Choroid plexus epithelial cell (primary cell): ENCODE data around the gene TEPSIN.

Source experiments
- DNase-seq: peaks from one replicate; pipeline ENCODE4 v3.0.0-alpha.2; 2010; ENCODE audit warnings: low read depth
- H3K4me3 ChIP-seq: 2 replicates; pipeline ENCODE4 v1.5.1; 2011; ENCODE audit warnings: low read depth, mild to moderate bottlenecking, control low read depth, low read length, moderate library complexity
- TF ChIP-seq, protein P1 (sequence below): conservative IDR thresholded peaks from 2 replicates; pipeline ENCODE4 v1.5.1; 2011; ENCODE audit warnings: low read depth, mild to moderate bottlenecking, control low read depth, inconsistent platforms, low read length, moderate library complexity

Gene TEPSIN

DNA sequence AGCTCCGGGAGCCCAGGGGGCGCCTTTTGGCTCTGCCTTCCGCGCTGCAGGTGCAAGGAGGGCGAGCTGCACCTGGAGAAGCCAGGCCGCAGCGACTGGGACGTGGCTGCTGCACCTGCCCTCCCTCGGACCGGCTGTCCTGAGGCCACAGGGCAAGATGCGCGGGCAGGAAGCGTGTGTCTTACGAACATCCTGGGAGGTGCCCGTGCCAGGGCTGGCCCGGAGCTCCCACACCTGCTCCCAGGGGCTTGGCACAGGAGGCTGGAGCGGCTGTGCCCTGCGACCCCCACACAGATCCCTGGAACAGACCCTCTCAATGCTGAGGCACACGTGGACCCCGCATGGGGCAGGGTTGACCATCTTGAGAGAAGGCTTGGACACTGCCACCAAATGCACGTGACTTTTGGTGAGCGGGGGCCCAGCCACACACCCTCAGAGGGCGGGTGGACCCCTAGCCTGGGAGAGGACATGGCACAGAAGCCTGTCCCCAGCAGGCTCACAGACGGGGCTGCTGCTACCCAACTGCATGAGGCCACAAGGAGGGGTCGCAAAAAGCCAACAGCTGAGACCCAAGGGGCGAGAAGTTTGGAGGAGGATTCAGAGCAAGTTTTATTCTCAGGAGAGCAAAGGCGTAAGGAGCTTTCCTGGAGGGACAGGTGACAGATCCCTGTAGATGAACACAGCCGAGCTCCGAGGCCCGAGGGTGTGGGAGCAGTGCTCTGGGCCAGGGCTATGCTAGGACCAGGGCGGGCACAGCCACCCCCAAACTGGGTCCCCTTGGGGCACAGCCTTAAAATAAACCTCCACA is 11.6 kb upstream of the TEPSIN start:
- TF ChIP-seq, protein P1, sequence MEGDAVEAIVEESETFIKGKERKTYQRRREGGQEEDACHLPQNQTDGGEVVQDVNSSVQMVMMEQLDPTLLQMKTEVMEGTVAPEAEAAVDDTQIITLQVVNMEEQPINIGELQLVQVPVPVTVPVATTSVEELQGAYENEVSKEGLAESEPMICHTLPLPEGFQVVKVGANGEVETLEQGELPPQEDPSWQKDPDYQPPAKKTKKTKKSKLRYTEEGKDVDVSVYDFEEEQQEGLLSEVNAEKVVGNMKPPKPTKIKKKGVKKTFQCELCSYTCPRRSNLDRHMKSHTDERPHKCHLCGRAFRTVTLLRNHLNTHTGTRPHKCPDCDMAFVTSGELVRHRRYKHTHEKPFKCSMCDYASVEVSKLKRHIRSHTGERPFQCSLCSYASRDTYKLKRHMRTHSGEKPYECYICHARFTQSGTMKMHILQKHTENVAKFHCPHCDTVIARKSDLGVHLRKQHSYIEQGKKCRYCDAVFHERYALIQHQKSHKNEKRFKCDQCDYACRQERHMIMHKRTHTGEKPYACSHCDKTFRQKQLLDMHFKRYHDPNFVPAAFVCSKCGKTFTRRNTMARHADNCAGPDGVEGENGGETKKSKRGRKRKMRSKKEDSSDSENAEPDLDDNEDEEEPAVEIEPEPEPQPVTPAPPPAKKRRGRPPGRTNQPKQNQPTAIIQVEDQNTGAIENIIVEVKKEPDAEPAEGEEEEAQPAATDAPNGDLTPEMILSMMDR = no peak
- H3K4me3 ChIP-seq = no peak overlapping the region
- DNase-seq = no peak

DNA sequence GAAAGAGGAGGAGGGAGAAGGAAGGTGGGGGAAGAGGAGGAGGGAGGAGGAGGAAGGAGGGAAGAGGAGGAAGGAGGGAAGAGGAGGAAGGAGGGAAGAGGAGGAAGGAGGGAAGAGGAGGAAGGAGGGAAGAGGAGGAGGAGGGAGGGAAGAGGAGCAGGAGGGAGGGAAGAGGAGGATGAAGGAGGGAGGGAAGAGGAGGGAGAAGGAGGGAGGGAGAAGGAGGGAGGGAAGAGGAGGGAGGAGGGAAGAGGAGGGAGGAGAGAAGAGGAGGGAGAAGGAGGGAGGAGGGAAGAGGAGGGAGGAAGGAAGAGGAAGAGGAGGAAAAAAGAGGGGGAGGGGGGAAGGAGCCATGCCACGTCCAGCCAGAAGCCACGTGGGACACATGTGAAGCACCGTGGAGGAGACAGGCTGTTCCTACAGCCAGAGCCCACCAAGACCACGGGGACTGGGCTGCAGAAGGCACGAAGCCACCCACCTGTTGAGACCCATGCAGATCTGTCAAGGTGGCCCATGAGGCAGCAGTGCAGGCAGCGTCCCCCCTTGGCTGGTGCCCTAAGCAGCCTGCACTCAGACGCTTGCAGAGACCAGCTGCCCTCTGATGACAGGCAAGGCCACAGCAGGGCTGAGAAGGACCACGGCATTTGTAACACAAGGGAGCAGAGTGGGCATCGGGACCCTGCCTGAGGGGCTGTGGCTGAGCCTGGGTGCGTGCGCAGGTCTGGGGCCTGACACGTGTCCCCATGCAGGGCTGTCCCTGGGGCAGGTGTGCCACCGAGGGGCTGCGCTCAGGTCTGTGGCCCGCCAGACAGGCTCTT is 10.6 kb upstream of the TEPSIN start:
- H3K4me3 ChIP-seq = no peak overlapping the region
- no peak for DNase-seq
- TF ChIP-seq, protein P1 = no peak

- TF ChIP-seq, protein P1 = no peak
- DNase-seq = no peak
- H3K4me3 ChIP-seq = no peak overlapping the region
Observed at GRCh38 chr17:81248649-81249048, 9.8 kb upstream of the TEPSIN start.

GRCh38 chr17:81247339-81247990 is 8.6 kb upstream of the TEPSIN start:
- TF ChIP-seq, protein P1 = no peak
- H3K4me3 ChIP-seq = no peak overlapping the region
- DNase-seq = no peak

- no peak for DNase-seq
- TF ChIP-seq, protein P1 = no peak
Observed at GRCh38 chr17:81246679-81247338, 8.0 kb upstream of the TEPSIN start.

DNA sequence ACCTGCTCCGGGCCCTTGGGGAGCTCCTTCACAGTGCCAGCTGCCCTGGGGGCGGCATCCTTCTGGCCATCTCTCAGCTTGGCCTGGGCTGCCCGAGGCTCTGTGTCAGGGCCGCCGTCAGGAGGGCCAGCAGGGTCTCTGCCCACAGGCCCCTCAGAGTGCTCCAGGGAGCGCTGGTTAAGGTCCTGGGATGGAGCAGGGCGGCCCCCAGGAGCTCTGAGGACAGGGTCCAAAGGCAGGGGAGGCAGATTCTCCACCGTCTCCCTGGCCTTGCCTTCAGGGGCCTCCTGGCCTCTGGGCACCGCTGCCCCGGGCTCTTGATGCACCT is 7.5 kb upstream of the TEPSIN start:
- DNase-seq = no peak
- TF ChIP-seq, protein P1 = no peak
- H3K4me3 ChIP-seq = no peak overlapping the region

More at GRCh38 chr17:81246679-81247338, 8.0 kb upstream of the TEPSIN start:
- no peak overlapping the region for H3K4me3 ChIP-seq
